Ishikawa (cell line): ENCODE data around the gene PSMG3.

ENCODE experiments used
- EGR1 ChIP-seq: IDR thresholded peaks from 2 replicates; pipeline ENCODE4 v1.6.1; 2012
- EP300 ChIP-seq: IDR thresholded peaks from 2 replicates; pipeline ENCODE4 v1.6.1; 2012; ENCODE audit warnings: borderline replicate concordance
- MAX ChIP-seq: IDR thresholded peaks from 2 replicates; pipeline ENCODE4 v1.6.1; 2012
- RAD21 ChIP-seq: IDR thresholded peaks from 2 replicates; pipeline ENCODE4 v1.6.1; 2012; ENCODE audit warnings: low read depth
- TAF1 ChIP-seq: IDR thresholded peaks from 2 replicates; pipeline ENCODE4 v1.6.1; 2012; ENCODE audit warnings: low read depth, mild to moderate bottlenecking
- TEAD4 ChIP-seq: IDR thresholded peaks from 2 replicates; pipeline ENCODE4 v1.6.1; 2012

- TF ChIP-seq MAX = peak; percentile 48; the same call in 1 of the 2 replicates
- 0 out of 2 replicates have a peak, but pooled peaks have one; percentile 17 for TF ChIP-seq EP300
- peak; percentile 52; the same call in 1 of the 2 replicates for TF ChIP-seq TEAD4
- TF ChIP-seq EGR1 = no peak; the same call in 1 of the 2 replicates
- TF ChIP-seq RAD21 = no peak
- TF ChIP-seq TAF1 = no peak
Observed at GRCh38 chr7:1555046-1555812, 14.6 kb downstream of the PSMG3 start.
